Inferior parietal cortex (tissue), 1 donor: ENCODE data around the gene LAPTM4A.
A peak's percentile ranks its signal among the peaks of the same experiment; 100 is the strongest.
"Not testable (repeated sequence)": the region's sequence is repeated elsewhere in the genome, so short reads cannot be mapped to it uniquely, and the experiment has no call there.

Experiments used
- DNase-seq: peaks from one replicate; pipeline ENCODE4 v3.0.0-alpha.2; 2016; ENCODE audit errors: extremely low spot score

LAPTM4A gene

GRCh38 chr2:20076757-20077156 is 25.3 kb upstream of the LAPTM4A start:
- no peak for DNase-seq

GRCh38 chr2:20074901-20075300 is 23.5 kb upstream of the LAPTM4A start:
- DNase-seq: no peak

- not testable (repeated sequence) for DNase-seq
Observed at GRCh38 chr2:20074046-20074648, 22.7 kb upstream of the LAPTM4A start.

- DNase-seq: no peak
Observed at GRCh38 chr2:20073460-20073859, 22.0 kb upstream of the LAPTM4A start.

- DNase-seq: no peak
Observed at GRCh38 chr2:20072436-20073158, 21.2 kb upstream of the LAPTM4A start.

GRCh38 chr2:20071397-20072383 is 20.3 kb upstream of the LAPTM4A start:
- DNase-seq: no peak

GRCh38 chr2:20069756-20070155 is 18.3 kb upstream of the LAPTM4A start:
- no peak for DNase-seq

- DNase-seq: no peak
Observed at GRCh38 chr2:20067992-20068584, 16.7 kb upstream of the LAPTM4A start.

- DNase-seq: peak; percentile 26
Observed at GRCh38 chr2:20065885-20066602, 14.6 kb upstream of the LAPTM4A start.

GRCh38 chr2:20064841-20065240 is 13.4 kb upstream of the LAPTM4A start:
- DNase-seq: no peak

- no peak for DNase-seq
Observed at GRCh38 chr2:20064421-20064820, 13.0 kb upstream of the LAPTM4A start.

GRCh38 chr2:20062615-20063545 is 11.5 kb upstream of the LAPTM4A start:
- DNase-seq: peak; percentile 5

- DNase-seq: no peak
Observed at GRCh38 chr2:20061940-20062339, 10.5 kb upstream of the LAPTM4A start.

GRCh38 chr2:20061476-20061875 is 10.0 kb upstream of the LAPTM4A start:
- no peak for DNase-seq

- no peak for DNase-seq
Observed at GRCh38 chr2:20060106-20060505, 8.7 kb upstream of the LAPTM4A start.

GRCh38 chr2:20057268-20057667 is 5.8 kb upstream of the LAPTM4A start:
- DNase-seq: no peak

- DNase-seq: no peak
Observed at GRCh38 chr2:20054931-20055330, 3.5 kb upstream of the LAPTM4A start.

- DNase-seq: no peak
Observed at GRCh38 chr2:20054119-20054518, 2.7 kb upstream of the LAPTM4A start.

GRCh38 chr2:20052861-20053281 is 1.4 kb upstream of the LAPTM4A start:
- peak; percentile 58 for DNase-seq

- DNase-seq: no peak
Observed at GRCh38 chr2:20052229-20052851, 912 bp upstream of the LAPTM4A start.
